Mesenteric fat pad (tissue), 1 donor: ENCODE measurements around the gene SLC39A9. TPM values are rescaled to one million over a fixed set of nuclear protein-coding genes. Genes with fewer than 3 reads are reported as not detected.

Experiments used
- DNase-seq: peaks from one replicate; pipeline ENCODE4 v3.0.0-alpha.2; 2020; ENCODE audit warnings: low spot score
- total RNA-seq: library from RNA; stranded (reverse); fragmentation: NEBNext Ultra II Directional; extraction: Animal tissue kit (Norgen Biotek cat#: 25700); gene quantifications from one replicate; pipeline ENCODE4 v1.2.1, GENCODE V29; 2021
- donor health status: DM: yes; HTN: yes; CAD: no.

Gene SLC39A9
- total RNA-seq, 1 donor from 2014 or later, result 55.0 TPM

DNA sequence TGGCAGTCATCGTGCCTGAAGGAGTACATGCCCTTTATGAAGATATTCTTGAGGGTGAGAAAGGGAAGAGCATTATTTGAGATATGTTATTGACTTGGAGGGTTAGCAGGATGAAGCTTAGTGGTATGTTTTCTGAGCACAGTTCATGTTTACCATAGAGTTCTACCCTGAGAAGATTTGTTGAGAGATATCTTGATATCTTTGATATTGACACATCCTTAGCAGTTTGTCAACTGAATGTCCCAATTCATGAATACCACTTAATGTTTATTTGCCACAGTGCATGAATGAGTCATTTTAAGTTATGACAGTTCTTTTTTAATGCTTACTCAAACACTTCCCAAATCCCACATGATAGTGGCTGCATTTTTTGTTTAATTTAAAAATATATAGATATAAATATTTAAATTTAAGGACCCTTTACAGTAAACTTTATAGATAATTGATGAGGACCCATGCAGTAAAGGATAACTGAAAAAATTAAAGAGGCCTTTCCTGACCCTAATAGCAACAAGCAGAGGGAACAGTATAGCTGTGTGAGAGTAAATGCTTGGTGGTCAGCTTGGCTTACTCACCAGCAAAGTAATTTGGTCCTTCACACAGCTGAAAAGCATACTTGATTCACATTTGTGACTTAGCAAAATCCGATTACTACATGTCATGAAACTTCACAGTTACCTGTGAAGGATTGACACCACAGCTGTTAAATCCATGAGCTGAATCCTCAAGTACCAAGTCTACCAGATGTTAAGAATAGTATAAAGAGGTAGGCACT lies 25.8 kb downstream of the SLC39A9 start:
- no peak for DNase-seq

DNA sequence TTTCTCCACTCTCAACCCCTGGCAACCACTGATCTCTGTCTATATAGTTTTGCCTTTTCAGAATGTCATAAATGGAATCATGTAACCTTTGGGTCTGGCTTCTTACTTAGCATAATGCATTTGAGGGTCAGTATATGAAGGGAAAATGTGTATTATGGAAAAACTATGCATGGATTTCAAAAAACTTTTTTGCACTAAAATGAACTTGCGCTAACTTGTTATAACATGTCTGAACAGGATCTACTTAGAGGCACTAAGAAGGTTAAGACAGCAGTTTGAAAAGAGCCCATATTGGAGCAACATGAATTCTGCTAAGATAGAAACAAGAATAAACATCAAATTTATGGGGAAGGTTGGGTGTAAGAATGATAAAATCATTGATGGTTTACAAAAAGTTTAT lies 29.1 kb downstream of the SLC39A9 start:
- no peak for DNase-seq

DNA sequence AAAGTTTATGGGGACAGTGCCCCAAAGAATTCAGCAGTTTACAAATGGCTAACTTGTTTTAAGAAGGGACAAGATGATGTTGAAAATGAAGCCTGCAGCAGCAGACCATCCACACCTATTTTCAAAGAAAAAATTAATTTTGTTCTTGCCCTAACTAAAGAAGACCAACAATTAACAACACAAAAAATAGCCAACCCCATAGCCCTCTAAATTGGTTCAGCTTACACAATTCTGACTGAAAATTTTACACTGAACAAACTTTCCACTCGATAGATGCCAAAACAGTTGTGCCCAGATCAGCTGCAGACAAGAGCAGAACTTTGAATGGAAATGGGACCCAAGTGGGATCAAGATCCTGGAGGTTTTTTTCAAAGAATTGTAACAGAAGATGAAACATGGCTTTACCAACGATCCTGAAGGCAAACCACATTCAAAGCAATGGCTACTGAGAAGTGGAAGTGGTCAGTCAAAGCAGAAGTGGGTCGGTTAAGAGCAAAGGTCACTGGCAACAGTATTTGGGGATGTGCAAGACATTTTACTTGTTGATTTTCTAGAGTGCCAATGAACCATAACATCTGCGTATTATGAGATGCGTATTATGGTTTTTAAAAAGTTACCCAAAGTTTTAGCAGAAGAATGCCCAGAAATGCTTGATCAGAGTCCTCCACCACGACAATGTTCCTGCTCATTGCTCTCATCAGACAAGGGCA lies 30.0 kb downstream of the SLC39A9 start:
- DNase-seq, result no peak

GRCh38 chr14:69429643-69430042 lies 31.2 kb downstream of the SLC39A9 start:
- no peak for DNase-seq

DNA sequence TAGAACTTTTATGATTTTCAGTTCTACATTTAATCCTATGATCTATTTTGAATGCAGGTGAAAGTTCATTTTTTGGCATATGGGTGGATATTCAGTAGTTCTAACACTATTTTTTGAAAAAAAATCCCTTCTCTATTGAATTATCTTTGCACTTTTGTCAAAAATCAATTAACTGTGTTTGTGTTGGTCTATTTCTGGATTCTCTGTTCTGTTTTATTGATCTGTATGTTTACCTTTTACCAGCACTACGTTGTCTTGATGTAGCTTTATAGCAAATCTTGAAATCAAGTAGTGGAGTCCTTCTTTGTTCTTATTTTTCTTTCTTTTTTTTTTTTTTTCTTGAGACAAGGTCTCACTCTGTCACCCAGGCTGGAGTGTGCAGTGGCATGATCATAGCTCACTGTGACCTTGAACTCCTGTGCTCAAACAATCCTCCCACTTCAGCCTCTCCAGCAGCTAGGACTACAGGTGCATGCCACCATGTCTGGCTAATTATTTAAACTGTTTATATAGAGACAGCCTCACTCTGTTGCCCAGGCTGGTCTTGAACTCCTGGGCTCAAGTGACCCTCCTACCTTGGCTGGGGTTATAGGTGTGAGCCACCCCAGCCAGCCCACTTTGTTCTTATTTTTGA lies 31.9 kb downstream of the SLC39A9 start:
- no peak for DNase-seq

GRCh38 chr14:69432364-69432763 lies 33.9 kb downstream of the SLC39A9 start:
- no peak for DNase-seq

GRCh38 chr14:69439521-69440270 lies 41.2 kb downstream of the SLC39A9 start:
- no peak for DNase-seq

- DNase-seq, result no peak
Observed at GRCh38 chr14:69441948-69442347, 43.5 kb downstream of the SLC39A9 start.

DNA sequence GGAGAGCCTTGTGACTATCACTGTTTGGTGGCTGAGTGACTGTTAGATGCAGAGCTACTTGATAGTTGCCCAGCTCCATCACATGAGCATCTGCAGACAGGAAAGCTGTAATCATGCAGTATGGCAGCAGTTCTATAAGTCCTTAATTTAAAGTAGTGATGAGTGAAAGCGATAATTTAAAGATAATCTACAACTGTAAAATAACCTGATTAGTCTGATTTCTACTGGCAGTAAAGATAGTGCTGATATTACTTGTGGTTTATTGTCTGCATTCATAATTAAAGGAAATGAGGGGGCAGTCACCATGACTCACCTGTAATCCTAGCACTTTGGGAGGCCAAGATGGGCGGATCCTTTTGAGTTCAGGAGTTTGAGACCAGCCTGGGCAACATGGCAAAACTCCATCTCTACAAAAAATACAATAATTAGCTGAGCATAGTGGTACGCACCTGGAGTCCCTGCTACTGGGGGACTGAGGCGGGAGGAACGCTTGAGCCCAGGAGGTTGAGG lies 44.9 kb downstream of the SLC39A9 start:
- DNase-seq, result no peak

DNA sequence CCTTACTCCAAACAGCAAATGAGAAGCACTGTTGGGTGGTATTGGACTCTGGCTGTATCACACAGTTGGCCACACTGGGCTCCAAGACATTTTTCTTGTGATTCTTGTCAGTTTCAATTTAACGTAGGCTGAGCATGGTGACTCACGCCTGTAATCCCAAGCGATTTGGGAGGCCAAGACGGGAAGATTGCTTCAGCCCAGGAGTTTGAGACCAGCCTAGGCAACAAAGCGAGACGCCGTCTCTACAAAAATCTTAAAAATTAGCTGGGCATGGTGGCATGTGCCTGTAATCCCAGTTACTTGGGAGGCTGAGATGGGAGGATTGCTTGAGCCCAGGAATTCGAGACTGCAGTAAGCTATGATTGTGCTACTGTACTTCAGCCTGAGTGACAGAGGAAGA lies 50.7 kb downstream of the SLC39A9 start:
- DNase-seq, result no peak

GRCh38 chr14:69451941-69452340 lies 53.4 kb downstream of the SLC39A9 start:
- DNase-seq, result no peak

- DNase-seq, result peak; percentile 83
Observed at GRCh38 chr14:69458350-69458749, 59.9 kb downstream of the SLC39A9 start.

GRCh38 chr14:69459122-69459521 lies 60.6 kb downstream of the SLC39A9 start:
- DNase-seq, result no peak

GRCh38 chr14:69460093-69460701 lies 61.7 kb downstream of the SLC39A9 start:
- no peak for DNase-seq

- DNase-seq, result no peak
Observed at GRCh38 chr14:69464379-69464778, 65.9 kb downstream of the SLC39A9 start.

DNA sequence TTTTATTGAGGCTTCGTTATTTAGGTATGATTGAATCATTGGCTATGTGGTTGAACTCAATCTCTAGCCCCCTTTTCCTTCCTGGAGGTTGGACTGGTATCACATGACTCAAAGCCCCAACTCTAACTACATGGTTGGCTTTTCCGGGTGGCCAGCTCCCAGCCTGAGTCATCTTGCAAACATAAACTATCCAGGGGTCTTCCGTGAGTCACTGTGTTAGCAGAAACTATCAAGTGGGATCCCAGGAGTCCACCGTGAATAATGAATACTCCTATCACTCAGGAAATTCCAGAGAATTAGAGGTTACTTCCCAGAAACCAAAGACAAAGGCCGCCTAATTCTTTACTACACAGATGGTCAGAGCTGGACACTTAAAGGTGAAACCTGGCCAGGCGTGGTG lies 66.3 kb downstream of the SLC39A9 start:
- DNase-seq, result peak; percentile 39

GRCh38 chr14:69468949-69469348 lies 70.5 kb downstream of the SLC39A9 start:
- DNase-seq, result no peak

DNA sequence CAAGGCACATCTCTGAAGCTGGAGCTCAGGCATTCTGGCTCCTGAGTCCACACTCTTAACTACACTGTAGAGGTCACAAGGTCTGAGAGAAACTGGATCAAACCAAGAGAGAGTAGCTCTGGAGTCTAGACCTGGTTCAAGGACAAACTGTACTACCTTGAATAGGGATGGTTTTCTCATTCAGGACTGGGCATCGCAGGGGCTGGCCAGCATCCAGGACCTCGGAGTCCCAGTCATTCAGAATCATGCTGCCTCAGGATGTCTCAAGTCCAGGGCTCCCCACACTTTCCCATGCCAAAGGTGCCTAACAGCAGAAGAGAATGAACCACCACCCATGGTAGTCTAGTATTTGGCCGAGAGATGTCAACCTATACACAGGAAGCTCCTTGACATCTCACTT lies 72.9 kb downstream of the SLC39A9 start:
- no peak for DNase-seq

DNA sequence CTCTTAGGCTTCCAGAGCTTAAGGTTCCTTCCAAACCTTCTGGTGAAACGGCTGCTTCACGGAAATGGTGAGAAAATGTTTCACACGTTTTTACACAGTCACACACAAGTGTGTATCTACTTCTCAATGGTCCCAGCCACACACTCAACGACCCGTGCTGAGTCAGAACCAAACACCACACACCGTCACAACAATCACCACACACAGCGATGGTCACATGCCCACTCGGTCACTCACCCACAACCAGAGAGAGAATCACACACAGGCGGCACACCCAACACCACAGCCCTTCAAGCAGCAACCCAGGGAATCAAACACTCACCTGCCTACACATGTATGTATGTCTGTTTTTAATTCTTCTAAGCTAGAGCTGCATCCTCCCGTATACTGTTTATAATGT lies 73.4 kb downstream of the SLC39A9 start:
- peak; percentile 37 for DNase-seq

- no peak for DNase-seq
Observed at GRCh38 chr14:69473260-69473659, 74.8 kb downstream of the SLC39A9 start.

DNA sequence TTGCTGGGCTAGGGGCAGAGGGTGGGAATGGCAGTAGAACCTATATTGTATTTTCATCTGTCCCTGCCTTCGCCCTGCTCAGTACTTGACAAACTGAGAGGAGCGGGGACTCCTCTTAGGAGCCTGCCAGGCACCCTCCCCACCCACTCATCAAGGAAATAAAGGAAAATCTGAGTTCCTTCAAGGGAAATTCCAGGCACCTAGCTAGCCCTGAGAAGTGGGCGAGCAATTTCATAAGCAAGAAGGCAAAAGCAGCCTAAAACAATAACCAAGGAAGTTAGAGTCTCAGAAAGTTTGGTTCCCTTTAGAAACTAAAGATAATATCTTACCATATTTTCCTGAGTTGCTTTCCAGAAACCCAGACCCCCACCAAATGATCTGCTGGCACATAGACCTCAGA lies 75.5 kb downstream of the SLC39A9 start:
- peak; percentile 45 for DNase-seq
